Forelimb muscle (tissue), 1 donor: ENCODE data around the gene RASD2. TPM values are rescaled to one million over a fixed set of nuclear protein-coding genes. Genes with fewer than 3 reads are reported as not detected.
"Not testable (repeated sequence)": the region's sequence is repeated elsewhere in the genome, so short reads cannot be mapped to it uniquely, and the experiment has no call there.

Experiments
- DNase-seq: peaks from one replicate; pipeline ENCODE4 v3.0.0-alpha.2; 2013; ENCODE audit warnings: low read depth
- polyA plus RNA-seq: library from polyadenylated mRNA; unstranded; fragments of 120-200 nt; gene quantifications from one replicate; pipeline ENCODE4 v1.2.1, GENCODE V29; 2013; ENCODE audit not compliant: insufficient read length

Gene RASD2
- polyA plus RNA-seq = 20.8 TPM

GRCh38 chr22:35540595-35541253 lies at the start of gene RASD2:
TSS of gene RASD2 (plus strand) at chr22:35540831. CDS start at chr22:35546810, 5,979 bp downstream.
- DNase-seq = no peak

GRCh38 chr22:35491061-35491907 lies 49.3 kb upstream of the RASD2 start:
- DNase-seq = not testable (repeated sequence)

GRCh38 chr22:35491908-35492380 lies 48.7 kb upstream of the RASD2 start:
- no peak for DNase-seq

GRCh38 chr22:35493074-35493473 lies 47.6 kb upstream of the RASD2 start:
- no peak for DNase-seq

- not testable (repeated sequence) for DNase-seq
Observed at GRCh38 chr22:35495711-35496110, 44.9 kb upstream of the RASD2 start.

- DNase-seq = no peak
Observed at GRCh38 chr22:35496768-35497312, 43.8 kb upstream of the RASD2 start.

- no peak for DNase-seq
Observed at GRCh38 chr22:35498026-35498800, 42.4 kb upstream of the RASD2 start.

GRCh38 chr22:35502836-35503235 lies 37.8 kb upstream of the RASD2 start:
- DNase-seq = no peak

GRCh38 chr22:35505399-35506258 lies 35.0 kb upstream of the RASD2 start:
- no peak for DNase-seq

GRCh38 chr22:35506259-35506570 lies 34.4 kb upstream of the RASD2 start:
- no peak for DNase-seq

- not testable (repeated sequence) for DNase-seq
Observed at GRCh38 chr22:35507851-35508250, 32.8 kb upstream of the RASD2 start.

- DNase-seq = no peak
Observed at GRCh38 chr22:35509451-35509850, 31.2 kb upstream of the RASD2 start.

GRCh38 chr22:35509960-35510359 lies 30.7 kb upstream of the RASD2 start:
- DNase-seq = no peak

GRCh38 chr22:35510481-35510934 lies 30.1 kb upstream of the RASD2 start:
- DNase-seq = no peak

- no peak for DNase-seq
Observed at GRCh38 chr22:35510951-35511350, 29.7 kb upstream of the RASD2 start.

GRCh38 chr22:35514366-35514765 lies 26.3 kb upstream of the RASD2 start:
- no peak for DNase-seq

GRCh38 chr22:35515952-35516351 lies 24.7 kb upstream of the RASD2 start:
- DNase-seq = not testable (repeated sequence)

GRCh38 chr22:35516723-35517122 lies 23.9 kb upstream of the RASD2 start:
- no peak for DNase-seq

- no peak for DNase-seq
Observed at GRCh38 chr22:35517207-35517606, 23.4 kb upstream of the RASD2 start.

GRCh38 chr22:35517769-35518530 lies 22.7 kb upstream of the RASD2 start:
- no peak for DNase-seq
